Measurements from ENCODE around the gene MIER3. TPM values are rescaled to one million over a fixed set of nuclear protein-coding genes. Genes with fewer than 3 reads are reported as not detected.

The MIER3 gene
- total RNA-seq, 1 donor from 2014 or later: 45.5 TPM

DNA sequence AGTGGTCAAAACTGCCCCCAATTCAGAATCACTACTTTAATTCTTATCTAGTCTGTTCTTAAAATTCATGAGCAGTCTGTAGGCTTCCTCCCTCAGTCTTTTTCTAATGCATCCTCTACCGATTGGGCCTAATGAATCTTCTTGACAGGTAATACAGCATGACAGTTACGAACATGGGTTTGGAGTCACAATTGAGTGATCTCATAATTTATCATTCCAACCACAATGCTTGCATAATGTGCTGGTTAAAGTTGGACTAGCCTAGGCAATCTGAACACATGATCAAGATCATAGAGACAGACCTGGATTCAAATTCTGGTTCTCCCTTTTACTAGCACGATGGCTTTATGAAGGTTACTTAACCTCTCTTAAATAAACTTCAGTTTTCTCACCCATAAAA is 75.6 kb downstream of the MIER3 start:
- Mint-ChIP-seq H3K36me3 (ENCODE audit: insufficient read depth) (peaks cover 18% of the 10 kb centered on the region), H3K9me3 (ENCODE audit: low read depth) (no peaks in the 10 kb centered on the region), H3K4me1 (ENCODE audit: low read depth) (no peaks in the 10 kb centered on the region), H3K27ac (no peak overlapping the region), H3K27me3 (no peaks in the 10 kb centered on the region), H3K4me3 (ENCODE audit: low read depth) (no peak overlapping the region)
- DNase-seq (ENCODE audit: low spot score, unreplicated experiment): no peak
- TF ChIP-seq, protein P1, sequence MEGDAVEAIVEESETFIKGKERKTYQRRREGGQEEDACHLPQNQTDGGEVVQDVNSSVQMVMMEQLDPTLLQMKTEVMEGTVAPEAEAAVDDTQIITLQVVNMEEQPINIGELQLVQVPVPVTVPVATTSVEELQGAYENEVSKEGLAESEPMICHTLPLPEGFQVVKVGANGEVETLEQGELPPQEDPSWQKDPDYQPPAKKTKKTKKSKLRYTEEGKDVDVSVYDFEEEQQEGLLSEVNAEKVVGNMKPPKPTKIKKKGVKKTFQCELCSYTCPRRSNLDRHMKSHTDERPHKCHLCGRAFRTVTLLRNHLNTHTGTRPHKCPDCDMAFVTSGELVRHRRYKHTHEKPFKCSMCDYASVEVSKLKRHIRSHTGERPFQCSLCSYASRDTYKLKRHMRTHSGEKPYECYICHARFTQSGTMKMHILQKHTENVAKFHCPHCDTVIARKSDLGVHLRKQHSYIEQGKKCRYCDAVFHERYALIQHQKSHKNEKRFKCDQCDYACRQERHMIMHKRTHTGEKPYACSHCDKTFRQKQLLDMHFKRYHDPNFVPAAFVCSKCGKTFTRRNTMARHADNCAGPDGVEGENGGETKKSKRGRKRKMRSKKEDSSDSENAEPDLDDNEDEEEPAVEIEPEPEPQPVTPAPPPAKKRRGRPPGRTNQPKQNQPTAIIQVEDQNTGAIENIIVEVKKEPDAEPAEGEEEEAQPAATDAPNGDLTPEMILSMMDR (IDR thresholded peaks at IDR 0.05; ENCODE audit: unreplicated experiment): no peak

DNA sequence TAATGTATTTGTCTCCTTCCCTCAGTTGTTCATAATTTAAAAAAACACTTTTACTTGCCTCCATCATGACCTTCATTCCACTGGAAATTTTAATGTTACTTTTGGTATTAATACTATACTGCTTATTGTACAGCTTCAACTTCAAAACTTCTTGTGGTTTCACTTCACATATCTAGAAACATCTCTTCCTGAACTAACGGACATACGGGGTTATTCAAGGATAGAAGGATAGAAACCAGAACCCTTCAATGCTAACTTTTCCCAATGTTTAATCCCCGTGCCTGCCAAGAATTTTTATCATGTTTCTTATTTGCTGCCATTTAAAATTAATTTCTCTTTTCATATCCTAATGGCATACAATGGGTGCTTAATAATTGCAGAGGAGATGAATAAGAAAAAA is 78.9 kb downstream of the MIER3 start:
- H3K27ac Mint-ChIP-seq: no peak overlapping the region
- H3K4me3 Mint-ChIP-seq (ENCODE audit: low read depth): no peak overlapping the region
- H3K4me1 Mint-ChIP-seq (ENCODE audit: low read depth): no peaks in the 10 kb centered on the region
- H3K9me3 Mint-ChIP-seq (ENCODE audit: low read depth): no peaks in the 10 kb centered on the region
- no peak for DNase-seq (ENCODE audit: low spot score, unreplicated experiment)
- H3K36me3 Mint-ChIP-seq (ENCODE audit: insufficient read depth): peaks cover 23% of the 10 kb centered on the region
- H3K27me3 Mint-ChIP-seq: no peaks in the 10 kb centered on the region
- TF ChIP-seq, protein P1 (IDR thresholded peaks at IDR 0.05; ENCODE audit: unreplicated experiment): no peak

DNA sequence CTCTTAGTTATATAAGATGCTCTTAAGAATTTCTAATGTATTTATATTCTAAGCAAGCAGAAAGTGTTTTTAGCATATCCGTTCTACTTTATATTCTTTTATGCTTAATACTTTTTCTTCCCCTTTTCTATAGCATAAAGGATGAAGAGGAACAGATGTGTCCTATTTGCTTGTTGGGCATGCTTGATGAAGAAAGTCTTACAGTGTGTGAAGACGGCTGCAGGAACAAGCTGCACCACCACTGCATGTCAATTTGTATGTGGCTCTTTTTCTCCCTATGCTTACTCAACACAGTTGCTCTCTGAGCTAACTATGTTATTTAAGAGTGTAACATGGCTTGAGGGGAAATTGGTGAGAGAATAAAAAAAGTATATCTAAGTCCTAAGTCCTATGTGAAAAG is 80.1 kb downstream of the MIER3 start:
- Mint-ChIP-seq H3K36me3 (ENCODE audit: insufficient read depth) (peaks cover 21% of the 10 kb centered on the region), H3K9me3 (ENCODE audit: low read depth) (no peaks in the 10 kb centered on the region), H3K4me1 (ENCODE audit: low read depth) (no peaks in the 10 kb centered on the region), H3K27me3 (no peaks in the 10 kb centered on the region), H3K4me3 (ENCODE audit: low read depth) (no peak overlapping the region), H3K27ac (no peak overlapping the region)
- TF ChIP-seq, protein P1 (IDR thresholded peaks at IDR 0.05; ENCODE audit: unreplicated experiment): no peak
- DNase-seq (ENCODE audit: low spot score, unreplicated experiment): no peak

Other genes with a start within 250 kb of the MIER3 start
- gene MAP3K1, start 136.6 kb downstream of the MIER3 start, total RNA-seq: 20.0 and 24.3 TPM in 2 replicates
- gene SETD9, start 42.5 kb downstream of the MIER3 start, total RNA-seq: 15.1 and 17.7 TPM in 2 replicates
- gene GPBP1, start 221.9 kb upstream of the MIER3 start, total RNA-seq: 128 and 135 TPM in 2 replicates

Measured in progenitor cell of endocrine pancreas (in vitro differentiated cells).